Activated gamma-delta T cell treated with Interleukin-2 at 50 U/mL for 16 hours (primary cell): ENCODE measurements around the gene P2RX1.
A peak's percentile ranks its signal among the peaks of the same experiment; 100 is the strongest.
"Not testable (repeated sequence)": the region's sequence is repeated elsewhere in the genome, so short reads cannot be mapped to it uniquely, and the experiment has no call there.

Experiments used
- DNase-seq: peaks from one replicate; pipeline ENCODE4 v3.0.0-alpha.2; 2020

The P2RX1 gene

DNA sequence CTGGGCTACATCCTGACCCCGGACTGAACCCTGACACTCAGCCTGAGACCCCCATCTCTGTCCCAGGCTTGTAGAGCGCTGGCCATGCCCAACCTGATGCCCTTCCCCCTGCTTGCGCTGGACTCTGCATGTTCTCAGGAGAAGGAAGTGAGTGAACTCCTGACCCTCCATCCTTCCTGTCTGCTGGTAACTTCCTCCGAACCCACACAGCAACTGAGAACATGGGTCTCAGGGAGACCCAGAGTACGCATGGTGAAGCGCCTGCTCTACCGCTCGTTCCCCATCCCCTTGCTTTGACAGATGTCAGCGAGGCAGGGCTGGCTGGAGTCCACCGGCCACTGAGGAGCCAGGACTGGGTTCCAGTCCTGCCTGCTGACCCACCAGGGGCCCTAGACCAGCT lies 29.5 kb downstream of the P2RX1 start:
- DNase-seq = no peak

DNA sequence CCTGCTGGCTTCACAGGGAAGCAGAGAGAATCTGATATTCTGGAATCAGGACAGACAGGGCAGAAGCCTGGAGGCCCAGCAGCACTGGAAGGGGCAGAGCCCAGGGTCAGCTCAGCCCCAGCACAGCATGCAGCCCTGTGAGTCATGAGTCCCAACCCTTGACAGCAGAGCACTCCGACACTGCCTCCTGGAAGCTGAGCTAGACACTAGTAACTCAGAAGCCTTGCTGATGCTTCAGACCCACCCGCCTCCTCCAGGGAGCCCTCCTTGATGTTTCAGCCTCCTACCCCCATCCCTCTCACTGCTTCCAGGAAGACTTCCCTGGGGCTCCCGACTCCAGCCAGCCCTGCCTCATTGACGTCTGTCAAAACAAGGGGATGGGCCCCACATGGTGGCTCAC lies 30.3 kb downstream of the P2RX1 start:
- DNase-seq = no peak

DNA sequence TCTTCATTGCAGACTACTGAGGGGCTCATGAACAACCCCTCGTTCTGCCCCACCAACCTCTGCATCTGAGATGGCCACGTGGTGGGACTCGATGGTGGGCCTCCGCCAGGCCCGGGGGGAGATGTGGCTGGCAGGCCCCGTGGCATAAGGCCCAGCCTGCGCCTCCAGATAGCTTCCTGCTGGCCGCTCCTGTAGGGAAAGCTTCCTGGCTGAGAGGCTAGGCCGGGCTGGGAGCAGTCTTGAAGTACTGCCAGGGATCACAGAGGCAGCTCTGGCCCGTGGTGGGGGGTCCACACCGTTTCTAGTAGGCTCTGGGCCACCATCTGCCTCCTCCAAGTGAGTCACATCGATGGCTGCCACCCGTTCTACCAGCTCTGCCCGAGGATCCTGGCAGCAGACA lies 31.0 kb downstream of the P2RX1 start:
- DNase-seq = no peak

DNA sequence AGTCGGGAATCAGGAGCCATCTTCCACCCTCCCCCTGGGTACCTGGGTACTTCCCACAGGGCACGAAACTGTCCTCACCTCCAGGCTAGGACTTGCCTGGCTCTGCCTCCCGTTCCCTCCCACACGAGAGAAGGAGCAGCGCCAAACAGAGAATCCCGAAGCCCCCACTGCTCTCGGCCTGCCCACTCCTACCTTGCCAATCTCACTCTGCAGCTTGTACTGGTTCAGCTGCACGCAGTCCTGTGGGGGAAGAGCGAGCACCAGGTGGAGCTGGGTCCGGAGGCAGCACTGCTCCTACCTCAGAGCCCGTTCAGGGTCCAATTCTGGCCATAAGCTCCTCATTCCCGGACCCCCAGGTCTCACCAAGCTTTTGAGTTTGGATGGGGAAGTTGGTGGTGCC lies 32.1 kb downstream of the P2RX1 start:
- no peak for DNase-seq

DNA sequence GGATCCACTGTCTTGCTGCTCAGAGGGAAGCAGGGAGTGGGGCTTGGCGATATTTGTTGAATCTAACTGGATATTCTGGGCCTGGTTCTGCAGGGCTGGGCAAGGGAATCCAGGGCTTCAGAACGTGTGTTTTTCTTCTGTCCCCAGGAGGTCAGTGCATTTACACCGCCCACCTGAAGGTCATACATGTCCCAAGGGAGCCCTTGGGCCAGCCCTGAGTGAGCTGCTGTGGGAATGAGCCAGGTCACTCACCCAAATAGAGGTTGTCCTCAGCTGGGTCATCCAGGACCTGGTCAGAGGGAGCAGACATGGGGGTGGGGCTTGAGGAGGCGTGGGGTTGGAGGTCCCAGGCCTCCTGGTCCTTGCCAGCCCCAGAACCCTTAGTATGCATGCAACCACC lies 34.0 kb downstream of the P2RX1 start:
- DNase-seq = no peak

DNA sequence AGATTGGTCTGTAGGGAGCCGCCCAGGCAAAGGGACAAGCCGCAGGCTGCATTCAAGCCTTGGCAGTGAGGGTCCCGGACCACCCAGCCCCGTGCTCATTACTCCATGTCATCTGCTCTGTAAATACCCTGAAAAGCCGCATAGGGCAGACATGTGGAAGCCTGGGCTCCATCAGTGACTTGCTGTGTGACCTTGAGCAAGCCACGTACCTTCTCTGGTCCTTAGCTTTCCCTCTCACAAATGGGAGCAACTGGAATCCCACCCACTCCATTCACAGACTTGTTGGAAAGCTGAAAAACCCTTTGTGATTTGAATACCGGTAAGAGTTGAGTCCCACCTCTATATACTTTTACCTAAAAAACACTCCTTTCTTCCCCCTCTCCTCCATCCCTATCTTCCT lies 35.3 kb downstream of the P2RX1 start:
- no peak for DNase-seq

DNA sequence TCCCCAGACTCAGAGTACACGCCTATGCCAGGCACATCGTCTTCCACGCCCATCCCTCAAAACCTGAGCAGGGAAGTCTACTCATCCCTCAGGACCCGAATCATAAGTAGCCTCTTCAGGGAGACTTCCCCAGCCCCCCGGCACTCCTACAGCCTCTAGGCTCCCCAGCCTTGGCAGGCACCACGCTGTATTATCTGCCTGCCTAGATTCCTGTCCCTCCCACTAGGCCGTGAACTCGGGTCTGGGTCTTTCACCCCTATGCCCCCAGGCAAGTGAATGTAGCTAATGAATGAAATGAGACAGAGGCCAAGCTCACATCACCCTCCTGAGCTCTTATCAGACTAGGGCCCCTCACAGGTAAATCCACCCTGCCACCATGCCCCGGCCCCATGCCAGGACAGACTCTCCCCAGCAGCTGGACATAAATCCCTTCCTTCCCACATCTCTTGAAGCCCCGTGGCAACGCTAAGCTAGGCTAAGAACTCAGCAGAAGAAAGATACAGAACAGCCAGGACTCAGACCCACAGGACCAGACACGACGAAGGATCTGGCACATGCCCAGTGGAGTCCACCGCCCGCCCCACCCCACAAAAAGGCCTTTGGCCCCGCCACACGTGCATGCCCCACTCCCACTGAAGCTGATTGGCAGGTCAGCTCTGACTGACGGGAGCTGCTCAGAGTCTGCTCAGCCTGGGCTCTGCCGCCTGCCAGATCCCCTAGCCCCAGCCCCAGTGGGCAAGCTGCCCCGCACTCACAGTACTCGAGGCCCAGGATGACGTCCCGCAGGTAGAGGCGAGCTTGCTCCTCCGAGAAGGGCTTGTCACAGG lies 36.5 kb downstream of the P2RX1 start:
- DNase-seq = no peak

DNA sequence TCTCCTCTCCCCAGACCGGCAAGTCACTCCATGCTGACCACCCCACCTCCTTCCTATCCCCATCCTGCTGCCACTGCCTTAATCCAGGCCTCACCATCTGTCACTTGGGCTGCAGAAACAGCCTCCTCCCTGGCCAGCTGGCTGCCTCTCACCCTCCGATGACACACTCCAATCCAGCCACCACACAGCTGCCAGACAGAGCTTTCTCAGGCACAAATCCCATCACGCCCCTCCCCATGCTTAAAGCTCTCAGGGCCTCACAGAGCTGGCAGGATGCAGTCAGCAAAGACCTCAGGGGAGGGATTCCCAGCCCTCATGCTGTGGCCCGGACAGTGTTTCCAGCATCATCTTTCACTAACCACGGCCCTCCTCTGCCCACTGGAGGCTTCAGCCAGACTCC lies 37.1 kb downstream of the P2RX1 start:
- DNase-seq = no peak

DNA sequence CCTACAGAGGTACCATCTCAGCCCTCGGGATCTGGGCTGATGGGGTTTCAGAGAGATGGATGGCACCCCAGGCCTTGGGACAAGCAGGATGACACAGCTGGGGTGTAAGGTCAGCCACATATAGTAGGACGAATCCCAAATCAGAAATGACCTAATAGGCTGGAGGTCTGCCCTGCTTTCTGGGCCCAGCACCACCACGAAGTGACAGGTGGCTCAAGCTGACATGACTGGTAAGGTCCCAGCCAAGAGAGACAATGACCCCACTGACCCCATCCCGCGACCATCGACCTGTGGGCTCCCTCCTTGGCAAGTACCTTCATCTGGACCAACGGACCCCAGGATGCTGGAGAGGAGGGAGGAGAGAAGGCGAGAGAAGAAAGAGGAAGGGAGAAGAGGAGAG lies 39.0 kb downstream of the P2RX1 start:
- no peak for DNase-seq

DNA sequence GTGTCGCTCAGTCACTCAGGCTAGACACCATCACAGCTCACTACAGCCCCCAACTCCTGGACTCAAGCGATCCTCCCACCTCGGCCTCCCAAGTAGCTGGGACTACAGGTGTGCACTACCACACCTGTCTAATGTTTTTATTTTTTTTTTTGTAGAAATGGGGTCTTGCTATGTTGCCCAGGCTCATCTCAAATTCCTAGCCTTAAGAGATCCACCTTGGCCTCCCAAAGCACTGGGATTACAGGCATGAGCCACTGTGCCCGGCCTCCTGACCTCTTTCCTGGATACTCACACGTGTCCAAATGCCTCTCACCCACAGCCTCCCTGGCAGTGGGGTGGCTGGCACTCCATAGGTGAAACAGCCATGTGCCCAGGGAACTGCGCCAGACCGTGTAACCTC lies 40.9 kb downstream of the P2RX1 start:
- DNase-seq = no peak

DNA sequence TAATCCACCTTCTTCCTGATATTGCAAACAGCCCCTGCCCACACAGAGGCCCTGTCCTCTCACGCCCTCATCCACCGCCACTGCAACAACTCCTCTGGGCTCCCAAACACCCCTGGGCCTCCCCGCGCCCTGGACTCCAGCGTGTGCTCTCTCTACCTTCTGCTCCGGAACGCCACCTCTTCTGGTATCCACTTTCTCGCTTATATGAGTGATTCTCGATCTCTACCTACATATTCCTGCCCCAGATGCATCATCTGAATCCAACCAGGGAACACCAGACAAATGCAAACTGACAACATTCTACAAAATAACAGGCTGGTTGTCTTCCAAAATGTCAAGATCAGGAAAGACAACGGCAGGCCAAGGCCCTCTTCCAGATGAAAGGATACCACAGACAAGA lies 42.4 kb downstream of the P2RX1 start:
- DNase-seq = no peak

DNA sequence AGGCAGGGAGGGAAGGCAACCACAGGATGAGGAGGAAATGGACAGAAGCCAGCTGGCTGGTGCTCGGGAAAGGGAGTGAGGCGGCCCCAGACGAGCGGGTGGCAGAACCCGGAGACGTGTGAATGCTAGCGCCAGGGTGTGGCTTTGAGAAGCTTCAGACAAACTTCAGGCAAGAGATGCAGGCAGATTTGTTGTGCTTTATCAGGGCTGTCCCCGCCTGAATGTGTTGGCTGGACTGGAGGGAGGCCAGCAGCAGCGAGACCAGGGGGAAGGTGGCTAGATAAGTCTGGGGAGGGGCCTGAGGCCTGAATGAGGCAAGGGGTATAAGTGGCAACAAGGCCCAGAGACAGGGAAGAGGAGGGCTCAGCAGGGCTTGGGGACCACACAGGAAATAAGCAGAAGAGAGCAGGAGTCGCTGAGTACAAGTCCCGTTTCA lies 45.4 kb downstream of the P2RX1 start:
- peak; percentile 43 for DNase-seq

DNA sequence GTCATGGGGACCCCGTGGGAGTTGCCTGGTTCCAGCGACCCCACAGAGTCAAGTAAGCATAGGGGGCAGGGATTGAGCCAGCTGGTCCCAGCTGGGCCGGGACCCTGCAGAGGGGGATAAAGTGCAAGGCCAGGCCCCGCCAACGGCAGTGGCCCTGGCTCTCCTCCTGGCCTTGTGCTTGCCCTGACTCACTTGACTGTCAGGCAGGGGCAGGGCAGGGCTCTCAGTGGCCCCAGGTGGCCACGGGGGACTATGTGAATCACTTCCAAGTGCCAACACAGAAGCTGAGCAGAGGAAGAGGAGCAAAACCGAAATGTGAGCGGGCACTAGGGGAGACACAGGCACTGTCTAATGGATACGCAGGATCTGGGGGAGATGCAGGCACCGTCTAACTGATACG lies 48.7 kb downstream of the P2RX1 start:
- no peak for DNase-seq

DNA sequence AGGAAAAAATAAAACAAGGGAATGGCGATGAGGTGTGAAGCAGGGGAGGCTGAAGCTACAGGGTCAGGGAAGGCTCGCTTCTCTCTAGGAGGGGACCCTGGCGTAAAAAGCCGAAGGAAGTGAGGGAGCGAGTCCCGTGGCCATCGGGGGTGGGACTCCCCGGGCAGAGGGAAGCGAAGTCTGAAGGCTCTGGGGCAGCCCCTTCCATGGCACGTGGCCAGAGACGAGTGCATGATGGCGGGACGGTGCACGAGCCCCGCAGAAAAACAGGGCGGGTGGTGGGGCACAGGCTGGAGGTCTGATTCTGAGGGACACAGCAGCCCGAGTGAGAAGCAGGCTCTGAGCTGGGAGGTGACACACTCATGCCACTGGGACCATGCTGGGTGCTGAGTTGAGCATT lies 49.2 kb downstream of the P2RX1 start:
- no peak for DNase-seq

DNA sequence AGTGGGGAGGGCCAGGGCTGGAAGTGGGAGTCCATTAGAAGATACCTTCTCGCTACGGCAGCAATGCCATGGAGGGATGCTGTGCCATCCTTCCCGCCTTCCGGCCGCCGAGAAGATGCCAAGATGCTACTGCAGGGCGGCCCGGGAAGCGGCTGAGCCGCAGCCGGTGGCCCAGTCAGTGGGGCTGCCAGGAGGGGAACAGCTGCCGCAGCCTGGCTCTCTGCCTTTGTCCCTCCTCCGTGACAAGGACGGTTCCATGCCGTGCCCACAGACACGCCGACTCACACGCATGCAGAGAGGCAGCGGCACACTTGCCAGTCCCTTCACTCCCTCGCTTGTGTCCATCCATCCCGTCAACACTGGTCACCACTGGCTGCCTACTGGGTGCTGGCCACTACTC lies 50.0 kb downstream of the P2RX1 start:
- DNase-seq = no peak

DNA sequence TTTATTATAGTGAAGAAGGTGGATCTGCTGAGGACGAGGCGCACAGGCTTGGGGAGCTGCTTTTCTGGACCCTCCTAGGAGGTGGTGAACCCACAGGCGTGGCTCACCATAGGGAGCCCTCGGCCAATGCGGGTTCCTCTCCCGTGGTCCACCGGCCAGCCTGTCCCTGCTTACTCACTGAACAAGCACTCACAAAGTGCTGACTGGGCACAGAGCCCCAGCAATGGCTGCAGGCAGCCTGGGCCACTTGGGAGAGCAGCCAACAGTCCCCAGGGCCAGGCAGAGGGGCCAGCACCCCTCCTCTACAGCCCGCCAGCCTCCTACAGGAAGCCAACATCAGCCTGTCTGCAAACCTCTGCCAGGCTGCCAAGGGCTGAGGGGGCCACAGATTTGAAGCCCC lies 51.1 kb downstream of the P2RX1 start:
- DNase-seq = no peak

DNA sequence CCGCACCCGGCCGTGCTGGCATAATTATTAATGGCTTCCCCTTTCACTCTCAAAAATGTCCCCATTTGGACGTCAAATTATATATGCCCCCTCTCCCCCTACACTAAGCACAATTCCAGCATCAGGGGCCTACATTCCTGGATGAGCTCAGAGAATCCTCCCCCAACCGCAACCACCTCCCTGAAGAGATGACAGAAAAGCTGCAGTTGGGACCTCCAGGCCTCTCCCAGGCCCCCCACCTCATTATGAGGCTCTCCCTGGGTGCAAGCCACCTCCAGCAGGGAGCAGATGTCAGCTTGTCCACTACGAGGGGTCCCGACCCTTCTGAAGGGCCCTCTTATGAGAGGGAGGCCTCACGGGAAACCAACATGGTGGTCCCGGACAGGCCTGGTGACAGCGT lies 51.7 kb downstream of the P2RX1 start:
- no peak for DNase-seq

DNA sequence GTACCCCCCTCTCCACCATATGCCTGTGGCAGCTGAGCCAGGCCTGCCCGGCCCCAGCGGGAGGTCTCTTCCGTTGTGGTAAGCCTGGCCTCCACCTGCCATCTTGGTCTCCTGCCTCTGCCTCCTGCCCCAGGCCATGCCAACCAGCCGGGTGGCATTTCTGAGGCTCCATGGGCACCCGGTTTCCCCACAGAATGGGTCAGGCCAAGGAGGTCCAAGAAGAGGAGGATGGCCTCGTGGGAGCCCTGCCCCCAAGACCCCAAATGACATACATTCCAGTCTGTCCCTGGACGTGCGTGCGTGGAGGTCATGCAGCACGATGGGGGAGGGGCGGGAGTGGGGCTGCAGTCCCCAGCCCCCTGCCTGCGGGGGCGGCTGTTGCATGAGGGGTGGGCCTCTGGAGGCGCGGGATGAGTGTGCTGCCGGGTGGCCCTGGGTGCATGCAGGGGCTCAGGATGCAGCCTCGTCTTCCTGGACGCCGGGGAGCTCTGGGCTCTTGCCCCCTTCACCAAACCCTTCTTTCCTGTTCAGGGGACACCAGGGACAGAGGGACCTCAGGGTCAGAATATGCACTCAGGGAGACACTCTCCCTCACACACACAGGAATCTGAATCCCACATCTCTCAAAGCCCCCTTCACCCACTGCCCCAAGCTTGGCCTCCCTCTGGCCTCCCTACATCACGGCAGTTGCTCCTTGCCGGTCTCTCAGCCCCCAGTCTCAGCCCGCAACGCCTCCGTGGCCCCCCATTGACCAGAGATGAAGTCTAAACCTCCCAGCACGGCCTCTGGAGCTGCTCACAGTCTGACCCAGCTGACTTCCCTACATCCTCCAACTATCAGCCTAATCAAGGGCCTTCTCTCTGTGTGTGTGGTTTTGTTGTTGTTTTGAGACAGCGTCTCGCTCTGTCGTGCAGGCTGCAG lies 54.2 kb downstream of the P2RX1 start:
- no peak for DNase-seq

DNA sequence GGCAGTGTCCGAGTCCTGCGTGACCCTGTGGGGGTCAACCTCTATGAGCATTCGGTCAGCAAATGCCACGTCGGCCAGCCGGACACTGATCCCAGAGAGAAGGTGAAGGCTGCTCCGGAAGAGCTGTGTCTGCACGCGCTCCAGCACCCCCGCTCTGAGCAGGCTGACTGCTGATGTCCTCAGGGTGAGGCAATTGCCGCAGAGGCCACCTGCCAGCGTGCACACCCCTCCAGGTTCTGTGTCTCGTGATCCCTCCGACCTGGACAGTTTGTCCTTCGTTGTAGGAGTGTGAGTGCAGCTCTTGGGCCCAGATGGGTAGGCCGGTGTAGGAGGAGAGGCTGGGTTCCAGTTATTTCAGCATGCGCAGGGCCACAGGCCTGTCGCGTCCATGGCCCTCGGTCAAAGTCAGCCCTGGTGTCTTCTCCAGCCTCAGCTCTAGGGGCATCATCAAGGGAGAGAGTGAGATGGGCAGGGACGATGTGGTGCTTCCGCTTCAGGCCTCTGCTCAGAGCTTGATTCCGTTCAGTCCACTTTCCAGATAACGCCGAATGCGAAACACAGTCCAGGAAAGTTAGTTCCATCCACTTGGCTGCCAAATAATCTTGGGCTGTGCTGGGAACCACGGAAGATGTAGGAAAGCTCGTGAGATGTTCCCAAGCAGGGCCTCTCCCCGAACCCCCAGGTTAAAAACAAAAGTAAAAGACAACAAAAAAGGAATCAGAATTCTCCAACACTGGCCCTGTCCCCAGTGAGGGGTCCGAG lies 55.1 kb downstream of the P2RX1 start:
- no peak for DNase-seq

DNA sequence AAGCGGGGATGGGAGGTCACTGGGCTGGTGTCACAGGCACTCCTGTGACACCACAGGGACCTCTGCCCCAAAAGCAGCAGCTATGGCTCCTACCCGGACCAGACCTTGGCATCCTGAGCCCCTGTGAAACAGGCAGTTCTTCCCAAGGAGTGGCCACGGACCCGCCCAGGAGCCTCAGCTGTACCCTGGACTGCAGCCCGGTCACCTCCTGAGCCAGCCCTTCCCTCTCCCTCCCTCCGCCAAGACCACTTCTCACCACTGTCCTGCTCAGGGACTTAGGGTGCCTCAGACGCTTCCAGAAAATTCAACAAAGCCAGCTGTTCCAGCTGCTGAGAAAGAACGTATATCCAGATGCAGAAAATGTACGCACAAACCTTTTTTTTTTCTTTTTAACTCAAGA lies 56.3 kb downstream of the P2RX1 start:
- DNase-seq = no peak

DNA sequence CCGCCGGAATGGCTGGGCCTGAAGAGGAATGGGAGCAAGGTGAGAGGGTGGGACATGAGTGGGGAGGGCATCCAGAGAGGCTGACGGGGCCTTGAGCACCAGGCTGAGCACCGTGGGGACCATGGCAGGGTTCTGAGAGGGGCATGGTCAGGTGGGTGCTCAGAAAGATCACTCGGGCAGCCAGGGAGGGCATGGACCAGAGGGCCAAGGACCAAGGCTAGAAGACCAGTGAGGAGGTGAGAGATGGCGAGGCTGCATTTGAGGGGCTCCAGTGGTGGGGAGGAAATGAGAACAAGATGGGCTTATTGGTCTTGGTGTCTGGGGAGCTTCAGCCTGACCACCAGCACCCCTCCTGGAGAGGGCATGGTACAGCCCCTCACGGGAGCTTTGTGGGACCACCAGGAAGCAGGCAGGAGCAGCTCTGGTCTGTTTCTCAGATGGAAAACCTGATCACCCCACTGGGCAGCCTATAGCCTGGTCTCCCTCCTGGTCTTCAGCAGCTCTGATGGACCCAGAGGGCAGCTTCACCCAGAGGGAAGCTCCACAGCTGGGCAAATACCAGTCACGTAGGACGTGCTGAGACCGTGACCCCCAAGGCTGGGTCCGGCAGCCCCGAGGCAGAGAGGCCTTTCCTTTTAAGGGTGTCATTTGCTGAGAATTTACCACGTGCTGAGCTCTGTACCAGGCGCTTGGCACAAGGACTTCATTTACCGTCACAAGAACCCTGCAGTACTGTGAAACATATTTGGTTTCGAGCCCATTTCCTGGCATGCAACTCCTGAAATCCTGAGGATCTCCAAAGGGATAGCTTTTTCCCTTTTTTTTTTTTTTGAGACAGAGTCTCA lies 58.8 kb downstream of the P2RX1 start:
- no peak for DNase-seq

DNA sequence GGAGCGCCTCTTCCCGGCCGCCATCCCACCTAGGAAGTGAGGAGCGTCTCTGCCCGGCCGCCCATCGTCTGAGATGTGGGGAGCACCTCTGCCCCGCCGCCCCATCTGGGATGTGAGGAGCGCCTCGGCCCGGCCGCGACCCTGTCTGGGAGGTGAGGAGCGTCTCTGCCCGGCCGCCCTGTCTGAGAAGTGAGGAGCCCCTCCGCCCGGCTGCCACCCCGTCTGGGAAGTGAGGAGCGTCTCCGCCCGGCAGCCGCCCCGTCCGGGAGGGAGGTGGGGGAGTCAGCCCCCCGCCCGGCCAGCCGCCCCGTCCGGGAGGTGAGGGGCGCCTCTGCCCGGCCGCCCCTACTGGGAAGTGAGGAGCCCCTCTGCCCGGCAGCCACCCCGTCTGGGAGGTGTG lies 62.1 kb downstream of the P2RX1 start:
- DNase-seq = not testable (repeated sequence)

DNA sequence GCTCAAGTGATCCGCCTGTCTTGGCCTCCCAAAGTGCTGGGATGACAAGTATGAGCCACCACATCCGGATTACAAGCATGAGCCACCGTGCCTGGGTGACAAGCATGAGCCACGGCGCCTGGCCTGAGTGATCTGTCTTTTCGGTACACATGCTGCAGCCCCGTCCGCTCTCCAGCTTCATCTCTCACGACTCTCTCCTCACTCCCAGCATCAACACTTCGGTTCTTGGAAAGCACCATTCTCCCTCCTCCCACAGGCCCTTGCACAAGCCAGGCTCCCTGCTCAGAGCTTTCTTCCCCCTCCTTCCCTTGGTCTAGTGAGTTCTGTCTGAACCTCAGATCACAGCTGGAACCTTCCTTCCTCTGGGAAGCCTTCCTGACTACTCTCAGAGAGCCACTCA lies 63.7 kb downstream of the P2RX1 start:
- DNase-seq = no peak
